Placental epithelial cell (primary cell): Measurements from ENCODE around the gene MIXL1. TPM values are rescaled to one million over a fixed set of nuclear protein-coding genes. Genes with fewer than 3 reads are reported as not detected.

Experiments
- total RNA-seq: library from RNA; depleted of rRNA; stranded (reverse); fragments of >200 nt; gene quantifications from 2 replicates; pipeline ENCODE4 v1.2.3, GENCODE V29; 2012

Gene MIXL1
- not detected in 2 replicates for total RNA-seq

GRCh38 chr1:226223157-226223785 lies at the start of gene MIXL1:
TSS of gene MIXL1 (plus strand) at chr1:226223664. CDS start at chr1:226223682, 18 bp downstream.

GRCh38 chr1:226186124-226187018 lies 37.1 kb upstream of the MIXL1 start, which contains the start of gene ACBD3:
TSS of gene ACBD3 (minus strand) at chr1:226186741. CDS start at chr1:226186675, 66 bp downstream.

Other genes starting within 250 kb of the MIXL1 start
- 11.8 and 15.6 TPM in 2 replicates for gene SDE2, start 224.3 kb upstream of the MIXL1 start, total RNA-seq
- gene H3-3A, start 160.9 kb upstream of the MIXL1 start, total RNA-seq, result 240 and 358 TPM in 2 replicates
- gene ACBD3, start 36.9 kb upstream of the MIXL1 start, total RNA-seq, result 52.2 and 78.0 TPM in 2 replicates
- 2.0 and 2.4 TPM in 2 replicates for gene LIN9, start 85.5 kb downstream of the MIXL1 start, total RNA-seq
- gene PARP1, start 184.4 kb downstream of the MIXL1 start, total RNA-seq, result 60.5 and 123 TPM in 2 replicates